HG02852 (cell line): ENCODE results near the gene MMP10.
"Not testable (repeated sequence)": the region's sequence is repeated elsewhere in the genome, so short reads cannot be mapped to it uniquely, and the experiment has no call there.

Experiments
- ATAC-seq: cut with Tn5 transposase; IDR thresholded peaks from one replicate; pipeline ENCODE4 v1.9.1; 2021; ENCODE audit warnings: mild to moderate bottlenecking, moderate library complexity; ENCODE audit not compliant: unreplicated experiment

MMP10 gene

DNA sequence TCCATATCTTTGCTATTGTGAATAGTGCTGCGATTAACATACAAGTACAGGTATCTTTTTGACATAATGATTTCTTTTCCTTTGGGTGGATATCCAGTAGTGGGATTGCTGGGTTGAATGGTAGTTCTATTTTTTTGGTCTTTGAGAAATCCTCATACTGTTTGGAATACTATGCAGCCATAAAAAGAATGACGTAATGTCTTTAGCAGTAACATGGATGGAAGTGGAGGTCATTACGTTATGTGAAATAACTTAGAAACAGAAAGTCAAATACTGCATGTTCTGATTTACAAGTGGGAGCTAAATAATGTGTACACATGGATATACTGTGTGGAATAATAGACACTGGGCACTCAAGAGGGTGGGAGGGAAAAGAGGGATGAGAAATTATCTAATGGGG is 4.0 kb upstream of the MMP10 start:
- ATAC-seq: no peak

DNA sequence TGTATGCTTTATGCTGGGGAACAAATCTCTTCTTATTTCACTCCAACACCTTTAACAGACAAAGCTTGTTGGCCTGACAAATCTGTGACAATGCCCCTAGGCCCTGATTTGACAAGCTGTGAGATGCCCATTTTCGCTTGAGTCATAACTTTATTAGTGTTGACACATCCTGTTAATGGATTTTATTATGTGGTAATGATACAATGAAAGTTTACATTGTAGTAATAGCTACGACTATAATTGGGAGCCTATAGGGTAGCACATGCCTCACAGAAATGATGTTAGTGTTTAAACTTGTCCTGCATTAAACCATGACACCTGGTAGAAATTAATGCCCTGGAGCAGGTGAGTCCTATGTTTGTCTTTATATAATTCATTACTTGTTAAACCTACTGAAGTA is 3.3 kb upstream of the MMP10 start:
- no peak for ATAC-seq

GRCh38 chr11:102783016-102783415 is 2.6 kb upstream of the MMP10 start:
- no peak for ATAC-seq

GRCh38 chr11:102781676-102782075 is 1.2 kb upstream of the MMP10 start:
- ATAC-seq: no peak

GRCh38 chr11:102776454-102776853 is 4.0 kb downstream of the MMP10 start:
- no peak for ATAC-seq

DNA sequence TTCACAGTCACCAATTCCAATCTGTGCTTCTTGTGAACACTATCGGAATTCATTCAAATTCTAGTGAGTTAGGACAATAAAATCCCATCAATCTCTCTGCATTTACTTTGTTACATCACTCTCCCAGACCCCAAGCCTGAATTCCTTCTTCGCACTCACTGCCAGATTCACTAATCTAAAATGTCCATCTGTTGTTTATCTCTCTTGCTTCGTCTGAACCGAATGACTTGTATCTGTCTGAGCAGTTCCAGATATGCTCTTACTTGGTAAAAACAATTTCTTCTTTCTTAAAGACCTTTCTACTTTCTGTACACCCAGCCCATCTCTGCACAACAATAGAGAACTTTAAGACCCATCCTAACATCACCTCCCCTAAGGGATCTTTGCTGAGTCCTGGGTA is 7.0 kb downstream of the MMP10 start:
- no peak for ATAC-seq

DNA sequence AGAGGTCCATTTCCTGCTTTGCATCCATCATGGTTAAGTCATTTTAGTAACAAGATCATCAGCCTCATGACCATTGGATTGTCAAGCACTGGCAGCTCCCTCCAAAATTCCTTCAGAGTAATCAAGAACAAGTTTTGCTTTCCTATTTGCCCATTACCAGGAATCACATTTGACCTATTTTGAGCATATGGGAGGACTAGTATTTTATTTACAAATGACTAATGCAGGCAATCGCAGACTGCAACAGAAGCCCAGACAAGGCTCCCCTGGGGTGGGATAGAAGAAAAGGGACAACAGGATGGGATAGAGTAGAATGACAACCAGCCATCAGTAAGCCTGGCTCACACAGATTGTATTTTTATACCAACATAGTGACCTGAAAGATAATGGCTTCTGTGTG is 9.1 kb downstream of the MMP10 start:
- no peak for ATAC-seq

- no peak for ATAC-seq
Measured at GRCh38 chr11:102770191-102770590, 10.2 kb downstream of the MMP10 start.

GRCh38 chr11:102767800-102768199 is 12.6 kb downstream of the MMP10 start:
- ATAC-seq: no peak

DNA sequence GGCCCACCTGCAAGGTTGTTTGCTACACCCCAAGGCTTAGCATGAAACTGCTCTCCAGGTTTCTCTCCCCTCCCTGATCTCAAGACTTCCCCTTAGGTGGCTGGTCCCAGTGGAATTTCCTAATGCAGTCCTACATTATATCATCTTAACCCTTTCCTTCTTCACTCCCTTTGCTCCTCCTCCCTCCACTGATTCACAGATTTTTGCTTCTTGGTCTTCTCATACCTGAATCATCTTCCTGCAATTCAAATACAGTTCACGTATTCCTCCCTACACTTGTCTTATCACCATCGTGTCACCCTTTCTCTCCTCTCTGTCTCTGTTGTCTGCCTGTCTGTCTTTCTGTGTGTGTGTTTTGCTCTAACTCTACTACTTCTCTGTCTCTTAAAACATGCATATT is 17.0 kb downstream of the MMP10 start:
- no peak for ATAC-seq

- ATAC-seq: no peak
Measured at GRCh38 chr11:102762361-102762767, 18.1 kb downstream of the MMP10 start.

GRCh38 chr11:102761646-102762238 is 18.7 kb downstream of the MMP10 start:
- no peak for ATAC-seq

DNA sequence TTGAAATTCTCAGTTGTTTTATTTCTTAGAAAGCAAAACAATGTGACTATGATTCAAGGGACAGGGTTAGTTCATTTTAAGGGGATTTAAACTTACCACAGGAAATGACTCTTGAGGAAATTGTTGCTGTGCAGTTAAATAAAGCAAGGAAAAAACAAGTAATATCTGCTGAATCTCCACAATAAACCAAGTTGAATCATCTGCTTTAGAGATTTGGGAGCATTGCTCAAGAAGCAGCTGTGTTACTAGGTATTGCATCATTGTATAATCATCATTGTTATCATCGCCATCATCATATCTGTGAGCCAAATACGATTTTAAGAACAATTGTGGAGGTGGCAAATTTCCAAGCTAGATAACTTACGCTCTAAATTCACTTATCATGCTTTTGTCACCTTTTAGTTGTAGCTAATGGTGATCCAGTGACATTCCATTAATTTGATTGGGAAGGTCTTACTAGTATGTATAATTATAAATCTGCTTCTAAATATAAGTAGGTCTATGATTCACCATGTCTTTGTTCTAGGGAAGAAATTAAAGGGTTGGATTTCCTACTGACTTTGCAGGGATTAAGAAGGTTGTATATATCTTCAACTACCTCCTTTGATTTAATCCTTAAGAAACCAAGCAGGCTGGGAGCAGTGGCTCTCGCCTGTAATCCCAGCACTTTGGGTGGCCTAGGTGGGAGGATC is 19.9 kb downstream of the MMP10 start:
- ATAC-seq: no peak

DNA sequence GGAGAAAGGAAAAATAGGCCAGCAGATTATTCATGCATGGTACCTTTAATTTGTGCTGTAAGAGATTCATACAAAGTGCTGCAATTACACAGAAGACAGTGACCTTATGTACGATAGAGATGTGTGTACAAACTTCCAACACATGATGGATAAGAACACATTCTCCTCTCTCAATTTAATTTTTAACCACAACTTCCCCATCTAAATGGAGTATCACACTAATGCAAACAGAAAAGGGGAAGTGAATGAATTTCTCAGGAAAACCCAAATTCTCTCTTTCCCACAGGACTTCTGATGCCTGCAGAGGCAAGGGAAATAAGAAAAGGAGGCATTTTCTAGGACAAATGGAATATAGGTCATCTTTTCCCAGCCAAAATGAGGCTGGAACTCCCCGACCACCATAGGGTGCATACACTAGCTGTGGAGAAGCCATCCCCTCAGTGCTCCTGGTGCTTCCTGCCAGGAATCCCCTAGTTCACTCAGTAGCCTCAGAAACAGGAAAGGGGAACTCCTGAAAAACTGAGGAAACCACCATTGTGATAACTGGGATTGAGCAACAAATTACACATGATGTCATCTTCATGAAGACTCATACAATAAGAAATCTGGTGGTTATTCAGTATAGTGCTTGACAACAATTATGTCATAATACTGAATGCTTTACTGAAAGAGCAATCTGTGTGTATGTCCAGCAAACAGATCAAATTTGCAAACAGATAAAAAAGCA is 22.4 kb downstream of the MMP10 start:
- no peak for ATAC-seq

- no peak for ATAC-seq
Measured at GRCh38 chr11:102753267-102753666, 27.2 kb downstream of the MMP10 start.

DNA sequence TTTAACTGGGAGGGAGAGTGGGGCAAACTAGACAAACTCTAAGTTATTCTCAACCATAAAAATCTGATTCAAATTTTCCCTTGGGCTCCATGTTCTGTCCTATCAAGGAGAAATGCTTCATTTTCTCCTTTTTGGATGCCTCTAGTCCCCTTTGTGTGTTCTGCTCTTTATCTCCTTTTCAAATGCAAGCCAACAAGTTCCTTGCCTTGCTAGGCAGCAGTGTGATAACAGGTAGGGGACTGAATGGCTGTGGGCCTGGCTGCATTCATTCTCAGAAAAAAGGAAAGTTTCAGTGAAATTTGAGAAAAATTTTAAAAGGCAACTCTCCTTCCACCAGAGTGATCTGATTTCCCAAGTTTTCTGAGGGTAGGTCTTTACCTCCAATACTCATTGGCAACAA is 28.8 kb downstream of the MMP10 start:
- ATAC-seq: no peak

DNA sequence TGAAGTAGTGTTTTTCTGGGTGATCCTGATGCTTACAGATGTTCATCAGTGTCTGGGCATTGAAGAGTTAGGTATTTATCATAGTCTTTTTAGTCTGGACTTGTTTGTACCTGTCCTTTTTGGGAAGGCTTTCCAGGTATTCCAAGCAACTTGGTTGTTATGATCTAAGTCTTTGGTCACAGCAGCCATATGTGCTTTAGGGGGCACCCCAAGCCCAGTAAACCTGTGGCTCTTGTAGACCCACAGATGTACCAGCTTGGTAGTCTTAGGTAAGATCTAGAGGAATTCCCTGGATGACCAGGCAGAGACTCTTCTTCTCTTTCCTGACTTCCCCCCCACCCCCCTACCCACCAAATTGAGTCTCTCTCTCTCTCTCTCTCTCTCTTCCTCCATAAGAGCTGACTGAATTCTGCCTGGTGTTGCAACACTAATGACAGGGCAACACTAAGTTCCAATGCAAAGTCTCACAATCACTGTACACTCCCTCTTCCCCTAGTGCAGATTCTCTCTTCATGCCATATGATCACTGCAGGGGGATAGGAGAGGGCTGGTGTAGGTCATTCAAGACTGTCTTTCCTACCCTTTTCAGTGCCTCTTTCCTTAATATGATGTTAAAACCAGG is 31.2 kb downstream of the MMP10 start:
- ATAC-seq: no peak

GRCh38 chr11:102746746-102747578 is 33.5 kb downstream of the MMP10 start:
- ATAC-seq: not testable (repeated sequence)

GRCh38 chr11:102734650-102735049 is 45.8 kb downstream of the MMP10 start:
- ATAC-seq: no peak

DNA sequence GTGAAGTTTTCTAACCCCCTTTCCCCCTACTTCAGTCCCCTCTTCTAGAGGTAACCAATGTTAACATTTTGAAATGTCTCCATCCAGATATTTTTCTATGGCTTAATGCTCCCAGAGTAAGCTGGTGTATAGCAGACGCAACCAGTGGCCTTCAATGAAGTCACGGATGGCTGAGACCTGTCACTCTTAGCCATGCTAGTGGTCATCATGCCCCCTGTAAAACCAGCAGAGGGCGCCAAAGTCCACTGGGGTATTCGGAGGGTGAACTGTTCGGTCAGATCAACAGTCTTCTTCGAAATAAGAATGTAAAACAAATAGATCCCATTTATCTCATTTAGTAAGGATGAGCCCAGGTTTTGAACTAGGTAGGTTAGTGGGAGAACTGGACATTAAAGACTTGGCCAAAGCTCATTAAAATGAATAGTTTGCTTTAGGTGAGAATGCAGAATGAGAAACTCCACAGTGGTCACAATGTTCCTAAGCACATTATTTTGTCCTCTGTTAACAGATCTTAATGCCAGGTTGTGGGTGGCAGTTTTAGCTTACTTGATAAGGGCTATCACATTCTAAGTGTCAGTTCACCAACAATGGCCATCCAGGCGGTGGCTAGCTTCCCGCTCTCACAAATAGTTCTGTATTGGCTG is 47.1 kb downstream of the MMP10 start:
- ATAC-seq: peak; percentile 87
